AG08395 (cell line): ENCODE data around the gene CYP4F22.
"Not testable (repeated sequence)": the region's sequence is repeated elsewhere in the genome, so short reads cannot be mapped to it uniquely, and the experiment has no call there.

Source experiments
- DNase-seq: peaks from one replicate; pipeline ENCODE4 v3.0.0; 2012; ENCODE audit warnings: mixed read lengths, low spot score

CYP4F22 gene

GRCh38 chr19:15488489-15489226 lies 19.7 kb upstream of the CYP4F22 start:
- DNase-seq: no peak

- no peak for DNase-seq
Measured at GRCh38 chr19:15495151-15495550, 13.2 kb upstream of the CYP4F22 start.

- no peak for DNase-seq
Measured at GRCh38 chr19:15498156-15498858, 10.0 kb upstream of the CYP4F22 start.

GRCh38 chr19:15498910-15499309 lies 9.4 kb upstream of the CYP4F22 start:
- no peak for DNase-seq

- DNase-seq: no peak
Measured at GRCh38 chr19:15501596-15501995, 6.7 kb upstream of the CYP4F22 start.

- DNase-seq: no peak
Measured at GRCh38 chr19:15502264-15502663, 6.1 kb upstream of the CYP4F22 start.

GRCh38 chr19:15506074-15506571 lies 2.2 kb upstream of the CYP4F22 start:
- no peak for DNase-seq

GRCh38 chr19:15507068-15508034 lies 974 bp upstream of the CYP4F22 start:
- DNase-seq: no peak

GRCh38 chr19:15511671-15512424 lies 3.5 kb downstream of the CYP4F22 start:
- no peak for DNase-seq

GRCh38 chr19:15515227-15515625 lies 6.9 kb downstream of the CYP4F22 start:
- DNase-seq: not testable (repeated sequence)

GRCh38 chr19:15516363-15516762 lies 8.0 kb downstream of the CYP4F22 start:
- DNase-seq: no peak

GRCh38 chr19:15517778-15518177 lies 9.5 kb downstream of the CYP4F22 start:
- DNase-seq: no peak

GRCh38 chr19:15519433-15519976 lies 11.2 kb downstream of the CYP4F22 start:
- no peak for DNase-seq

GRCh38 chr19:15524781-15525180 lies 16.5 kb downstream of the CYP4F22 start:
- DNase-seq: no peak

GRCh38 chr19:15525291-15525690 lies 17.0 kb downstream of the CYP4F22 start:
- DNase-seq: no peak

- DNase-seq: no peak
Measured at GRCh38 chr19:15526408-15526807, 18.1 kb downstream of the CYP4F22 start.

GRCh38 chr19:15527705-15528104 lies 19.4 kb downstream of the CYP4F22 start:
- no peak for DNase-seq

GRCh38 chr19:15529774-15530372 lies 21.5 kb downstream of the CYP4F22 start:
- no peak for DNase-seq

GRCh38 chr19:15532779-15533521 lies 24.6 kb downstream of the CYP4F22 start:
- no peak for DNase-seq

- not testable (repeated sequence) for DNase-seq
Measured at GRCh38 chr19:15533522-15533830, 25.2 kb downstream of the CYP4F22 start.
